Ovary (tissue), 3 donors: ENCODE data around the gene IGFBP3.

Experiments used
- CTCF ChIP-seq, 3 donors: fragments of 450-650 bp in 2 of 3; fragments of 200-600 bp in 1 of 3; IDR thresholded peaks; one replicate each; pipeline versions ENCODE4 v1.5.1 to v1.8.0; 2016 to 2022; ENCODE audit warnings: antibody characterized with exemption in 3 of 3, mild to moderate bottlenecking in 1 of 3
- EP300 ChIP-seq: sonication (generic); formaldehyde crosslinking; IDR thresholded peaks from one replicate; pipeline ENCODE4 v1.6.1; 2017; ENCODE audit warnings: antibody characterized with exemption
- POLR2A ChIP-seq: fragments of 450-650 bp; IDR thresholded peaks from one replicate; pipeline ENCODE4 v1.6.1; 2017; ENCODE audit warnings: antibody characterized with exemption, mild to moderate bottlenecking, moderate library complexity
- donor health status: DM: no; HTN: no; CAD: no.

GRCh38 chr7:45889367-45890067 lies 31.6 kb downstream of the IGFBP3 start:
- TF ChIP-seq CTCF (IDR thresholded peaks at IDR 0.05) (no peak), POLR2A (no peak), EP300 (no peak)
